GM19193 (cell line): ENCODE results near the gene CDO1.

ENCODE experiments used
- POLR2A ChIP-seq: IDR thresholded peaks from 4 replicates; pipeline ENCODE4 v1.6.1; 2011; ENCODE audit not compliant: insufficient read depth, insufficient read length; ENCODE audit errors: extremely low read depth

CDO1 gene

GRCh38 chr5:115807654-115808052 lies 8.8 kb downstream of the CDO1 start:
- TF ChIP-seq POLR2A, result no peak

GRCh38 chr5:115806986-115807653 lies 9.3 kb downstream of the CDO1 start:
- TF ChIP-seq POLR2A, result no peak

- no peak for TF ChIP-seq POLR2A
Observed at GRCh38 chr5:115801984-115802383, 14.5 kb downstream of the CDO1 start.

- TF ChIP-seq POLR2A, result no peak
Observed at GRCh38 chr5:115801152-115801551, 15.3 kb downstream of the CDO1 start.

GRCh38 chr5:115800108-115800507 lies 16.4 kb downstream of the CDO1 start:
- no peak for TF ChIP-seq POLR2A

GRCh38 chr5:115798252-115798651 lies 18.2 kb downstream of the CDO1 start:
- TF ChIP-seq POLR2A, result no peak

- no peak for TF ChIP-seq POLR2A
Observed at GRCh38 chr5:115796656-115797055, 19.8 kb downstream of the CDO1 start.

- no peak for TF ChIP-seq POLR2A
Observed at GRCh38 chr5:115795700-115796099, 20.8 kb downstream of the CDO1 start.

GRCh38 chr5:115788440-115788839 lies 28.0 kb downstream of the CDO1 start:
- TF ChIP-seq POLR2A, result no peak

GRCh38 chr5:115787426-115787825 lies 29.0 kb downstream of the CDO1 start:
- TF ChIP-seq POLR2A, result no peak

GRCh38 chr5:115785381-115786065 lies 30.9 kb downstream of the CDO1 start:
- TF ChIP-seq POLR2A, result no peak

GRCh38 chr5:115778417-115778816 lies 38.0 kb downstream of the CDO1 start:
- TF ChIP-seq POLR2A, result no peak

GRCh38 chr5:115776989-115777388 lies 39.5 kb downstream of the CDO1 start:
- TF ChIP-seq POLR2A, result no peak

GRCh38 chr5:115775999-115776398 lies 40.5 kb downstream of the CDO1 start:
- TF ChIP-seq POLR2A, result no peak

- TF ChIP-seq POLR2A, result no peak
Observed at GRCh38 chr5:115774684-115775083, 41.8 kb downstream of the CDO1 start.

- TF ChIP-seq POLR2A, result no peak
Observed at GRCh38 chr5:115772731-115773475, 43.6 kb downstream of the CDO1 start.

GRCh38 chr5:115770466-115770865 lies 46.0 kb downstream of the CDO1 start:
- TF ChIP-seq POLR2A, result no peak

- no peak for TF ChIP-seq POLR2A
Observed at GRCh38 chr5:115767424-115767823, 49.0 kb downstream of the CDO1 start.
